Activated CD4-positive, alpha-beta memory T cell treated with anti-CD3 and anti-CD28 coated beads for 36 hours (primary cell): ENCODE results near the gene NPM1. TPM values are rescaled to one million over a fixed set of nuclear protein-coding genes. Genes with fewer than 3 reads are reported as not detected.
"Not testable (repeated sequence)": the region's sequence is repeated elsewhere in the genome, so short reads cannot be mapped to it uniquely, and the experiment has no call there.

Source experiments
- CTCF ChIA-PET: fragments of 350-600 bp; sonication (Branson Sonifier 250); formaldehyde crosslinking; loops from one replicate; lab custom pipeline; 2021; ENCODE audit warnings: antibody characterized with exemption, inconsistent platforms; lab: Charles Lee
- POLR2A ChIA-PET: fragments of 350-600 bp; sonication (Branson Sonifier 250); formaldehyde crosslinking; loops from one replicate; lab custom pipeline; 2021; ENCODE audit warnings: antibody characterized with exemption; lab: Charles Lee
- DNase-seq: peaks from one replicate; pipeline ENCODE4 v3.0.0-alpha.2; 2020
- H3K27ac Mint-ChIP-seq: one replicate; pipeline ENCODE4 v1.8.0; 2021; ENCODE audit warnings: mixed read lengths
- H3K27me3 Mint-ChIP-seq: one replicate; pipeline ENCODE4 v1.8.0; 2021; ENCODE audit warnings: mixed read lengths
- H3K36me3 Mint-ChIP-seq: one replicate; pipeline ENCODE4 v1.8.0; 2021; ENCODE audit warnings: mixed read lengths
- H3K4me1 Mint-ChIP-seq: one replicate; pipeline ENCODE4 v1.8.0; 2021; ENCODE audit warnings: low read depth, mixed read lengths
- H3K4me3 Mint-ChIP-seq: one replicate; pipeline ENCODE4 v1.8.0; 2021; ENCODE audit warnings: mild to moderate bottlenecking, mixed read lengths
- H3K9me3 Mint-ChIP-seq: one replicate; pipeline ENCODE4 v1.8.0; 2021; ENCODE audit warnings: mixed read lengths
- intact Hi-C: fragments of 100-400 bp; cut with micrococcal nuclease; formaldehyde crosslinking; loops from one replicate; pipeline ENCODE4 v1.15.1; 2023
- total RNA-seq, 2 experiments: library from RNA; stranded (reverse); gene quantifications; one replicate each; pipeline ENCODE4 v1.2.3, GENCODE V29; 2021

The NPM1 gene
- total RNA-seq, 2 experiments from 2014 or later = 2,483 to 2,592 TPM

DNA sequence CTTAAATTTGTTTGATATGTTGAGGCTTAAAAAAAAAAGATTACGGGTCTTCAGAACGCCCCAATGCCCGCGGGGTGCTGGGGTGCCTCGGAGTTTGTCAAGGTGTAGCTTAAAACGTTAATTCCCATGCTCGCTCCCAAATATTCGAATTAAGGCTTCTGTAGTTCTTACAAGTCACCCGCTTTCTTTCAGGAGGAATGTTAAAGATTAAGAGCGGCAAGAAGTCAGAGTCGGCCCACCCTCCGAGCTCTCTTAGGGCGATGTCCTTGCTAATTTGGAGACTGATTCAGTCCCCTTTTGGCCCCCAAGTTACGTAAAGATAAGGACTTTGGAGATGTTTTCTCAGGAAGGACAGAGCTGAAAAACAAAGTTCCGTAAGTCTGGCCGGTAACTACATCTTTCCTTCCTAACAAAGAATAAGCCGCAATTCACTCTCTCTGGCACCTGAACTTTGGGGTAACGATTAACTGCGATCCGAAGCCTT is 746 bp upstream of the NPM1 start:
- peak overlapping the region; percentile 96 for H3K27ac Mint-ChIP-seq
- ChIA-PET POLR2A (interaction anchor here (0.8 to 2.0 kb wide), 7 partner anchors 9 to 1089 kb away, joined by 3 to 7 read pairs (median 3); partner anchors contain the start of genes FGF18 and LCP2), CTCF (interaction anchor here (1.1 kb wide), 1 partner anchor 32 kb away, joined by 5 read pairs; the partner anchor contains the start of gene FGF18)
- no peak for DNase-seq
- H3K4me1 Mint-ChIP-seq = peaks cover 33% of the 10 kb centered on the region
- H3K27me3 Mint-ChIP-seq = peaks cover 3% of the 10 kb centered on the region
- no peaks in the 10 kb centered on the region for H3K9me3 Mint-ChIP-seq
- peak overlapping the region; percentile 93 for H3K4me3 Mint-ChIP-seq
- peaks cover 43% of the 10 kb centered on the region for H3K36me3 Mint-ChIP-seq
- intact Hi-C loops = loop anchor here (1.0 to 5.0 kb wide), 10 partner anchors 32 to 1805 kb away; partner anchors contain the start of genes CREBRF, DUSP1, FBXW11 and LCP2

DNA sequence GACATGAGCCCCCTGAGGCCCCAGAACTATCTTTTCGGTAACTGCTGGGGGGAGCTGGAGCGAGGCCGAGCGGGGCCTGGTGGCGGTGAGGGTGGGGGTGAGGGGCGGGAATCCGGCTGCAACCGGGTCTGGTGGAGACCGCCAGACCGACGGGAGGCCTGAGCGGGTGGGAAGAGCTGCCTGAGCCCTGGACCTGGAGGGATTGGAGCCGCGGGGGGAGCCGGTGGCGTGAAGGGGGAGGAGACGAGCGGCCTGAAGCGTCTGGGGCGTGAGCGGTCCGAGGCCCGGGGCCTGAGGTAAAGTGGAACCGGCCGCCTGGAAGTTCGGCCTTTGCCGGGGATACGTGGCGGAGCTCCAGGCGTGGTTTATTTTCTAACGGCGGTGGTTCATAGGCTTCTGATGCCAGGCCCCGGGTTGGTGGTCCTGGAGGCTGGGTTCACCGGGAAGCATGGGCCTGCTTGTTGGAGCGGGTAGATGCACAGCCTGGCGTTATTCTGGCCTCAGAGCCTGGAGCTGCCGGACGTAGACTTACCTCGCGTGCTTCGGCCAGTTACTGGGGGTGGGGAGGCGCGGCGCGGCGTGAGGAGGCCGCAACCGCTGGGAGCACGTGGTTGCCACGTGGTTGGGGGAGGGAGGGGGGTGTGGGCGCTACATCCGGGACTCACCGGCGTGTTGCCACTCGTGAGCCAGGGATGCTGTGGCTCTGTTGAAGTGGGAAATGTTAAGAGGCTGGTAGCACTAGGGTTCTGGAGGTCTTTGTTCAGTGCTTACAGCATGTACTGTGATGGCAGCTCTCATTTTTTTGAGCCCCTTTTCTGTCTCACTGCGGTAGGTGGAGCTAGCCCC is 544 bp downstream of the NPM1 start:
- Mint-ChIP-seq H3K4me3 (peak overlapping the region; percentile 93), H3K36me3 (peaks cover 53% of the 10 kb centered on the region), H3K4me1 (peaks cover 46% of the 10 kb centered on the region), H3K27ac (peak overlapping the region; percentile 96), H3K9me3 (no peaks in the 10 kb centered on the region), H3K27me3 (peaks cover 3% of the 10 kb centered on the region)
- CTCF ChIA-PET = interaction anchor here (0.6 kb wide), 1 partner anchor 617 kb away, joined by 3 read pairs; no protein-coding TSS in a partner anchor
- DNase-seq = peak; percentile 91
- POLR2A ChIA-PET = interaction anchor here (0.8 to 2.6 kb wide), 8 partner anchors 9 to 618 kb away, joined by 3 to 12 read pairs (median 6); partner anchors contain the start of genes FBXW11 and FGF18
- intact Hi-C loops = loop anchor here (1.0 to 5.0 kb wide), 10 partner anchors 33 to 1806 kb away; partner anchors contain the start of genes CREBRF, DUSP1, FBXW11 and LCP2

DNA sequence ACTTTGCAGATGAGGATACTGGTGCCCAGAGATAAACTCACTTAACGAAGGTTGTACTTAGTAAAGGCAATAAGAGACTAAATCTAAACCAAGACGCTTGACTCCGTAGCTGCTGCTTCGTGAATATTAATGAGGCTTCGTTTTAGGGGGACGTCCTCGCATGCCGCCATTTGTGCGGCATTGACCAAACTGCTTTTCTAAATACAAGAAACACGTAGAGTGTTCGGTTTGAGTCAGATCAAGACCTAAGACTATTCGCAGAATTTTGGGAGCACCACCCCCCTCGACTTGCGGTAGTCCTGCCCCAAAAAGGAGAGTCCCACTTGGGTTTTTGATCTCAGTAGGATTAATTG is 1.1 kb downstream of the NPM1 start:
- intact Hi-C loops = loop anchor here (5.0 kb wide), 7 partner anchors 724 to 1806 kb away; partner anchors contain the start of genes DUSP1, LCP2, SPDL1 and STK10
- H3K4me1 Mint-ChIP-seq = peaks cover 51% of the 10 kb centered on the region
- peak overlapping the region; percentile 96 for H3K27ac Mint-ChIP-seq
- H3K9me3 Mint-ChIP-seq = no peaks in the 10 kb centered on the region
- peaks cover 57% of the 10 kb centered on the region for H3K36me3 Mint-ChIP-seq
- DNase-seq = peak; percentile 74
- peak overlapping the region; percentile 93 for H3K4me3 Mint-ChIP-seq
- ChIA-PET POLR2A (interaction anchor here (1.0 to 2.6 kb wide), 7 partner anchors 8 to 618 kb away, joined by 3 to 12 read pairs (median 7); partner anchors contain the start of genes FBXW11 and FGF18), CTCF (interaction anchor here (0.6 to 1.3 kb wide), 2 partner anchors 30 to 616 kb away, joined by 3 to 5 read pairs; partner anchors contain the start of gene FGF18)
- peaks cover 3% of the 10 kb centered on the region for H3K27me3 Mint-ChIP-seq

DNA sequence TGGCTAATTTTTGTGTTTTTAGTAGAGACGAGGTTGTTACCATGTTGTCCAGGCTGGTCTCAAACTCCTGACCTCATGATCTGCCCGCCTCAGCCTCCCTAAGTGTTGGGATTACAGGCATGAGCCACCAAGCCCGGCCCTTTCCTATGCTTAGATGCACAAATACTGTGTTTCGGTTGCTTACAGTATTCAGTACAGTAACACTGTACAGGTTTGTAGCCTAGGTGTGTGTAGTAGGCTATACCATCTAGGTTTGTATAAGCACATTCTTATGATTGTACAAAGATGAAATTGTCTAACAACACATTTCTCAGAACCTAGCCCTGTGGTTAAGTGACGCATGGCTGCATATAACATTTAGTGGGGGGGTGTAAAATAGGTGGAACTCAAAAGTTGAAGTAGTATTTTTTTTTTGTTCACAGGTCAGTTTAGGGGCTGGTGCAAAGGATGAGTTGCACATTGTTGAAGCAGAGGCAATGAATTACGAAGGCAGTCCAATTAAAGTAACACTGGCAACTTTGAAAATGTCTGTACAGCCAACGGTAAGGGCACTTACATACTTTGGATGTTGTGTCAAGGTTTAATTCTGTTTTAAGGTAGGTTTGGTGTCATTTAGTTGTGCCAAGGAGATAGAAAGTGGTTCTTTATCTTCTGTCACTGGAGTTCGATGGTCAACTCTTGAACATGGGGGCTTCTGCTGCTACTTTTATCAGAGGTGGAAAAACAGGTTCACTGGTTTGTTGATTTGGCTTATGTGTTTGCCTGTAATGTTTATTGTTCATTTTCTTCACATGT is 3.4 kb downstream of the NPM1 start:
- H3K4me3 Mint-ChIP-seq = peak overlapping the region; percentile 93
- ChIA-PET POLR2A (no interaction called here), CTCF (no interaction called here)
- DNase-seq = peak; percentile 43
- H3K27me3 Mint-ChIP-seq = peaks cover 3% of the 10 kb centered on the region
- H3K9me3 Mint-ChIP-seq = no peaks in the 10 kb centered on the region
- intact Hi-C loops = loop anchor here (2.0 kb wide), 1 partner anchor 28 kb away; the partner anchor contains the start of gene FGF18
- H3K36me3 Mint-ChIP-seq = peaks cover 71% of the 10 kb centered on the region
- H3K4me1 Mint-ChIP-seq = peaks cover 67% of the 10 kb centered on the region
- H3K27ac Mint-ChIP-seq = peak overlapping the region; percentile 83

DNA sequence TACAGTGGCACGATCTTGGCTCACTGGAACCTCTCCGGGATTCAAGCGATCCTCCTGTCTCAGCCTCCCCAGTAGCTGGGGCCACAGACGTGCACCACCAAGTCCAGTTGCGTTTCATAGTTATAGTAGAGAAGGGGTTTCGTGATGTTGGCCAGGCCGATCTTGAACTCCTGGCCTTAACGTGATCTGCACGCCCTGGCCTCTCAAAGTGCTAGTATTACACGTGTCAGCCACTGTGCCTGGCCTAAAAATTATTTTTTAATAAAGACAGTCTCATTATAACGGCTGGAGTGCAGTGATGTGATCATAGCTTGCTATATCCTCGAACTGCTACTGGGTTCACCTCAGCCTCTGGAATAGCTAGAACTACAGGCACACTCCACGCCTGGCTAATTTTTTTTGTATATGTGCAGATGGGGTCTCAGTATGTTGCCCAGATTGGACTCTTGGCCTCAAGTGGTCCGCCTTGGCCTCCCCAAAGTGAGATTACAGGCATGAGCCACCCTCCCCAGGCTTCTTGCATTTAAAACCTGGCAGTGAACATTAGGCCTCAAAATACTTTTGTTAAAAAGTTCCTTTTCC is 4.4 kb downstream of the NPM1 start:
- POLR2A ChIA-PET = interaction anchor here (0.7 to 1.3 kb wide), 4 partner anchors 9 to 517 kb away, joined by 3 to 5 read pairs (median 3); no protein-coding TSS in a partner anchor
- intact Hi-C loops = loop anchor here (2.0 kb wide), 1 partner anchor 27 kb away; the partner anchor contains the start of gene FGF18

DNA sequence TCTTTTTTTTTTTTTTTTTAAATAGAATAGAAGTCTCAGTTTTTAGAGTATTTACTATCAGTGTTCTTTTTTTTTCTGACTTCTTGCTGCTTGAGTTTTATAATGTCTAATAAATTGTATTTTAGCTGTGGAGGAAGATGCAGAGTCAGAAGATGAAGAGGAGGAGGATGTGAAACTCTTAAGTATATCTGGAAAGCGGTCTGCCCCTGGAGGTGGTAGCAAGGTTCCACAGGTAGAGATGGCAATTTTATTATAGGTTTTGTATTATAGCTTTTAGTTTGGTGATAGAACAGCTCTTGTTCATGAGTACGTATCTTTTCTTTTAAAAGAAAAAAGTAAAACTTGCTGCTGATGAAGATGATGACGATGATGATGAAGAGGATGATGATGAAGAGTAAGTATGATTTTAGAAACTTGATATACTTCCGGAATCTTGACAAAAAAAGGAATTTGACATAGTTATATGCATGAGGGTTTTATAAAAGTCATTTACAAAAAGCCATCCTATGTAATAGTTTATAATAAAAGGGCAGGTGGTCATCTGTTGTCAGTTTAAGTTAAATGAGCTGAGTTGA is 5.0 kb downstream of the NPM1 start:
- no peak for DNase-seq
- peak overlapping the region; percentile 57 for H3K27ac Mint-ChIP-seq
- ChIA-PET POLR2A (interaction anchor here (0.7 to 1.3 kb wide), 3 partner anchors 8 to 517 kb away, joined by 3 to 5 read pairs (median 3); no protein-coding TSS in a partner anchor), CTCF (interaction anchor here (0.9 to 1.5 kb wide), 4 partner anchors 9 to 183 kb away, joined by 3 to 6 read pairs (median 3); no protein-coding TSS in a partner anchor)
- intact Hi-C loops = no loop called here
- peak overlapping the region; percentile 47 for H3K4me3 Mint-ChIP-seq
- peaks cover 74% of the 10 kb centered on the region for H3K4me1 Mint-ChIP-seq
- H3K27me3 Mint-ChIP-seq = peaks cover 1% of the 10 kb centered on the region
- no peaks in the 10 kb centered on the region for H3K9me3 Mint-ChIP-seq
- peaks cover 78% of the 10 kb centered on the region for H3K36me3 Mint-ChIP-seq

More for the DNA sequence above, 4.4 kb downstream of the NPM1 start:
- H3K27me3 Mint-ChIP-seq = peaks cover 3% of the 10 kb centered on the region
- H3K4me1 Mint-ChIP-seq = peaks cover 71% of the 10 kb centered on the region
- CTCF ChIA-PET = interaction anchor here (1.0 to 1.5 kb wide), 2 partner anchors 9 to 27 kb away, joined by 3 to 6 read pairs; no protein-coding TSS in a partner anchor
- H3K36me3 Mint-ChIP-seq = peaks cover 79% of the 10 kb centered on the region
- no peak overlapping the region for H3K27ac Mint-ChIP-seq
- no peak for DNase-seq
- peak overlapping the region; percentile 46 for H3K4me3 Mint-ChIP-seq
- H3K9me3 Mint-ChIP-seq = no peaks in the 10 kb centered on the region

DNA sequence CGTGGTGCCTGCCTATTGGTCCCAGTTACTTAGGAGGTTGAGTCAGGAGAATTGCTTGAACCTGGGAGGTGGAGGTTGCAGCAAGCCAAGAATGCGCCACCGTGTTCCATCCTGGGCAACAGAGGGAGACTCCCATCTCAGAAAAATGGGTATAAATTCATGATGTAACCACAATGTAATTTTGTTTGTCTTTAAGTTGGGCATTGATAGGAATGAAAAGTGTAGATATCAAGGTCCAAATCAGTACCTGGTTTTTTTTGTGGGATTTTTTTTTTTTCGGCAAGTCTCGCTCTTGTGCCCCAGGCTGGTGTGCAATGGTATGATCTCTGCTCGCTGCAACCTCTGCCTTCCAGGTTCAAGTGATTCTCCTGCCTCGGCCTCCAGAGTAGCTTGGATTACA is 7.4 kb downstream of the NPM1 start:
- H3K27me3 Mint-ChIP-seq = no peaks in the 10 kb centered on the region
- intact Hi-C loops = no loop called here
- no peak for DNase-seq
- POLR2A ChIA-PET = no interaction called here
- CTCF ChIA-PET = interaction anchor here (1.1 kb wide), 1 partner anchor 18 kb away, joined by 3 read pairs; no protein-coding TSS in a partner anchor
- H3K27ac Mint-ChIP-seq = no peak overlapping the region
- peaks cover 70% of the 10 kb centered on the region for H3K36me3 Mint-ChIP-seq
- H3K4me1 Mint-ChIP-seq = peaks cover 82% of the 10 kb centered on the region
- H3K9me3 Mint-ChIP-seq = no peaks in the 10 kb centered on the region
- H3K4me3 Mint-ChIP-seq = no peak overlapping the region

DNA sequence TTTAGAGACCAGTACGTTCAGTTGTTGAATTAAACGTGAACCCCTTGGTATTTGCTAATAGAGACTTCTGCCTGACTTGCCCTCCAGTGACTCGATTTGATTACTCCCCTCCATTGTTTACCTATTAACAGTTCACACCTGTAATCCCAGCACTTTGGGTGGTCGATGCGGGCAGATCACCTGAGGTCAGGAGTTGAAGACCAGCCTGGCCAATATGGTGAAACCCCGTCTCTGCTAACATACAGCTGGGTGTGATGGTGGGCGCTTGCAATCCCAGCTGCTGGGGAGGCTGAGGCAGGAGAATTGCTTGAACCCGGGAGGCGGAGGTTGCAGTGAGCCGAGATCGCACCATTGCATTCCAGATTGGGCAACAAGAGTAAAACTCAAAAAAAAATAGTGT is 8.9 kb downstream of the NPM1 start:
- H3K27me3 Mint-ChIP-seq, CTCF ChIA-PET, H3K27ac Mint-ChIP-seq, H3K4me3 Mint-ChIP-seq, H3K9me3 Mint-ChIP-seq, DNase-seq, intact Hi-C loops: not testable (repeated sequence)
- POLR2A ChIA-PET = interaction anchor here (1.3 kb wide), 1 partner anchor 8 kb away, joined by 4 read pairs; no protein-coding TSS in a partner anchor
- peaks cover 74% of the 10 kb centered on the region for H3K4me1 Mint-ChIP-seq
- H3K36me3 Mint-ChIP-seq = peaks cover 69% of the 10 kb centered on the region

DNA sequence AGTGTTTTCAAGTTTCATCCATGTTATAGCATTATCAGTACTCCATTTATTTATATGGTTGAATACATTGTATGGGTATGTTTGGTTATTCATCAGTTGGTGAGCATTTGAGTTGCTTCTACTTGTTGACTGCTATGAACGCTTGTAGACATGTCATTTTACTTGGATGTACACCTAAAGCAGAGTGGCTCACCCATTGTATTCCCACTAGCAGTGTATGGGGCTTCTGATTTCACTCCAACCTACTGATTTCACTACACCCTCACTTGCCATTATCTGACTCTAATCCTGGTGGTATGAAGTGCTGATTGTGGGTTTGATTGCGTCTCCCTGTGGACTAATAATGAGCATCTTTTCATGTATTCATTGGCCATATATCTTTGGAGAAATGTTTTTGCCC is 9.5 kb downstream of the NPM1 start:
- no peak overlapping the region for H3K4me3 Mint-ChIP-seq
- ChIA-PET POLR2A (interaction anchor here (1.3 kb wide), 1 partner anchor 9 kb away, joined by 4 read pairs; no protein-coding TSS in a partner anchor), CTCF (no interaction called here)
- H3K27me3 Mint-ChIP-seq = no peaks in the 10 kb centered on the region
- no peaks in the 10 kb centered on the region for H3K9me3 Mint-ChIP-seq
- DNase-seq = no peak
- H3K4me1 Mint-ChIP-seq = peaks cover 72% of the 10 kb centered on the region
- H3K27ac Mint-ChIP-seq = peak overlapping the region; percentile 36
- intact Hi-C loops = no loop called here
- H3K36me3 Mint-ChIP-seq = peaks cover 71% of the 10 kb centered on the region

DNA sequence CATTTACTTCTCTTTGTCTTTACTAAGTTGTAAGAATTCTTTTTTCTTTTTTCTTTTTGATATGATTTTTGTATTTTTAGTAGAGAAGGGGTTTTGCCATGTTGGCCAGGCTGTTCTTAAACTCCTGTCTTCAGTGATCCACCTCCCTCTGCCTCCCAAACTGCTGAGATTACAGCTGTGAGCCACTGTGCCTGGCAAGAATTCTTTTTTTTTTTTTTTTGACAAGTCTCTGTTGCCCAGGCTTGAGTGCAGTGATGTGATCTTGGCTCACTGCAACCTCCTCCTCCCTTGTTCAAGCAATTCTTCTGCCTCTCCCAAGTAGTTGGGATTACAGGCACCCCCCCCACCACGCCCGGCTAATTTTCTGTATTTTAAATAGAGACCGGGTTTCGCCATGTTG is 9.9 kb downstream of the NPM1 start:
- peaks cover 69% of the 10 kb centered on the region for H3K4me1 Mint-ChIP-seq
- intact Hi-C loops = no loop called here
- ChIA-PET CTCF (no interaction called here), POLR2A (interaction anchor here (1.3 kb wide), 1 partner anchor 9 kb away, joined by 4 read pairs; no protein-coding TSS in a partner anchor)
- H3K27me3 Mint-ChIP-seq = no peaks in the 10 kb centered on the region
- H3K9me3 Mint-ChIP-seq = no peaks in the 10 kb centered on the region
- H3K27ac Mint-ChIP-seq = no peak overlapping the region
- peaks cover 69% of the 10 kb centered on the region for H3K36me3 Mint-ChIP-seq
- DNase-seq = no peak
- H3K4me3 Mint-ChIP-seq = no peak overlapping the region
